Endometrial microvascular endothelial cells (primary cell): ENCODE measurements around the gene RNF115. TPM values are rescaled to one million over a fixed set of nuclear protein-coding genes. Genes with fewer than 3 reads are reported as not detected.

Experiments used
- in situ Hi-C: cut with HindIII; loops from 2 replicates; pipeline ENCODE4 v1.10.0; 2017; ENCODE audit warnings: low sequenced_read_pairs, low pct_unique_long_range_greater_than_20kb; ENCODE audit errors: inconsistent ontology term
- total RNA-seq: library from RNA; depleted of rRNA; stranded (reverse); fragments of >200 nt; gene quantifications from one replicate; pipeline ENCODE4 v1.2.3, GENCODE V29; 2015; ENCODE audit errors: inconsistent ontology term

The RNF115 gene
- 13.0 TPM for total RNA-seq

GRCh38 chr1:145823565-145824498, at the start of gene RNF115, which contains the start of gene POLR3C:
Gene RNF115, minus strand, starts transcription at chr1:145824095. Its CDS starts 222 bp downstream, at chr1:145823873.
Gene POLR3C, plus strand, starts transcription at chr1:145824200. Its CDS starts 1,577 bp downstream, at chr1:145825777.
- in situ Hi-C loops = no loop called here

- in situ Hi-C loops = no loop called here
These were observed 48.4 kb upstream of the RNF115 start for GRCh38 chr1:145871994-145872924.

- in situ Hi-C loops = no loop called here
These were observed 44.3 kb upstream of the RNF115 start for GRCh38 chr1:145868232-145868631.

GRCh38 chr1:145863282-145864018, 39.6 kb upstream of the RNF115 start:
- in situ Hi-C loops = no loop called here

GRCh38 chr1:145859491-145860023, 35.7 kb upstream of the RNF115 start:
- in situ Hi-C loops = loop anchor here (5.0 kb wide), 1 partner anchor 103 kb away; the partner anchor contains the start of genes ANKRD34A and POLR3GL

GRCh38 chr1:145858901-145859490, 35.1 kb upstream of the RNF115 start, which contains the start of gene PIAS3:
Gene PIAS3, minus strand, starts transcription at chr1:145859081. Its CDS starts 91 bp downstream, at chr1:145858990.
- in situ Hi-C loops = loop anchor here (5.0 kb wide), 1 partner anchor 103 kb away; the partner anchor contains the start of genes ANKRD34A and POLR3GL

GRCh38 chr1:145858238-145858900, 34.5 kb upstream of the RNF115 start:
- in situ Hi-C loops = loop anchor here (5.0 kb wide), 1 partner anchor 104 kb away; the partner anchor contains the start of genes ANKRD34A and POLR3GL

GRCh38 chr1:145857170-145857569, 33.3 kb upstream of the RNF115 start:
- in situ Hi-C loops = loop anchor here (5.0 kb wide), 1 partner anchor 105 kb away; the partner anchor contains the start of genes ANKRD34A and POLR3GL

- in situ Hi-C loops = loop anchor here (5.0 kb wide), 1 partner anchor 107 kb away; the partner anchor contains the start of genes ANKRD34A and POLR3GL
These were observed 31.6 kb upstream of the RNF115 start for GRCh38 chr1:145855426-145855948.

GRCh38 chr1:145849356-145850160, 25.7 kb upstream of the RNF115 start:
- in situ Hi-C loops = no loop called here

GRCh38 chr1:145847827-145848226, 23.9 kb upstream of the RNF115 start:
- in situ Hi-C loops = no loop called here

GRCh38 chr1:145846201-145846612, 22.3 kb upstream of the RNF115 start:
- in situ Hi-C loops = no loop called here

GRCh38 chr1:145845514-145846161, 21.7 kb upstream of the RNF115 start, which contains the start of gene NUDT17:
Gene NUDT17, plus strand, starts transcription at chr1:145845630. Its CDS starts 11 bp downstream, at chr1:145845641.
- in situ Hi-C loops = no loop called here

GRCh38 chr1:145845144-145845513, 21.2 kb upstream of the RNF115 start:
- in situ Hi-C loops = no loop called here

- in situ Hi-C loops = no loop called here
These were observed 19.1 kb upstream of the RNF115 start for GRCh38 chr1:145843031-145843430.
